ENCODE measurements around the gene LIMD2. TPM values are rescaled to one million over a fixed set of nuclear protein-coding genes. Genes with fewer than 3 reads are reported as not detected.

The LIMD2 gene
- total RNA-seq, 1 experiment from 2014 or later: 15.3 TPM

DNA sequence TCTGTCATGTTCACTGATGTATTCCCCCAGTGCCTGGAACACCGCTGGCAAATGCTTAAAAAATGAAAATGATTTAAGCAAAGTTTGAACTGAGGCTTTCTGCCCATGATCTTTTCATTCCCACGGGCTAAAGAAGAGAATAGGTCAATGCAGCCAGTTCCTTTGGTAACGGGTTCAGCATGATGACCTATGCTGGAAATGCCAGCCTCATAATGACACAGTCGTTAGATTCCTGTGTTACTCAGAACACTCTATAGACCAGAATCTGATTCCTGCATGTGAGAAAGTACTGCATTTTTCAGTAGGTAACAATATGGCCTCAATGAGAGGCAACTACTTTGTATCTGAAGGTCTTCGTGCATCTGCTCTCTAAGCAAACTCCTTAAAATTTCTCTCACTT, 19.1 kb upstream of the LIMD2 start:
- BruUV-seq (replicated peaks): no TSS peak
- H3K36me3 ChIP-seq (ENCODE audit: control insufficient read depth, insufficient read depth, low read length): 0 out of 2 replicates have a peak, but pooled peaks cover 2% of the 10 kb centered on the region
- H3K27me3 ChIP-seq (ENCODE audit: control insufficient read depth, insufficient read depth, low read length): no peaks in the 10 kb centered on the region
- CTCF ChIA-PET: no interaction called here
- no peaks in the 10 kb centered on the region for H3K9me3 ChIP-seq (ENCODE audit: control insufficient read depth, insufficient read depth, low read depth, low read length)
- H3K4me3 ChIP-seq (ENCODE audit: low read depth in 2 of 2, low read length in 2 of 2): no peak overlapping the region
- in situ Hi-C loops (cut with HindIII; ENCODE audit: low pct_unique_long_range_greater_than_20kb, low sequenced_read_pairs): no loop called here
- POLR2A ChIA-PET: no interaction called here
- ATAC-seq: no peak
- DNase-seq (ENCODE audit: low read depth, low spot score): no peak
- TF ChIP-seq SIN3A (IDR thresholded peaks at IDR 0.05; ENCODE audit: borderline replicate concordance, insufficient read depth, low read depth, low read length): no peak
- TF ChIP-seq TCF7L2 (IDR thresholded peaks at IDR 0.05; ENCODE audit: low read depth, low read length): no peak
- TF ChIP-seq POLR2AphosphoS5 (IDR thresholded peaks at IDR 0.05; ENCODE audit: low read depth, low read length): no peak
- TF ChIP-seq REST (IDR thresholded peaks at IDR 0.05; ENCODE audit: insufficient read depth in 1 of 2, low read depth in 2 of 2, low read length in 1 of 2): no peak
- TF ChIP-seq CTCF (IDR thresholded peaks at IDR 0.05): no peak
- intact Hi-C loops (cut with micrococcal nuclease; ENCODE audit: unreplicated experiment): no loop called here
- H3K27ac ChIP-seq (ENCODE audit: low read length): no peak overlapping the region
- H3K4me1 ChIP-seq (ENCODE audit: control insufficient read depth, insufficient read depth, low read length): no peaks in the 10 kb centered on the region

GRCh38 chr17:63716426-63716825, 16.5 kb upstream of the LIMD2 start:
- Histone ChIP-seq H3K27ac (ENCODE audit: low read length) (no peak overlapping the region), H3K4me1 (ENCODE audit: control insufficient read depth, insufficient read depth, low read length) (no peaks in the 10 kb centered on the region), H3K36me3 (ENCODE audit: control insufficient read depth, insufficient read depth, low read length) (peaks cover 3% of the 10 kb centered on the region), H3K9me3 (ENCODE audit: control insufficient read depth, insufficient read depth, low read depth, low read length) (no peaks in the 10 kb centered on the region), H3K4me3 (ENCODE audit: low read depth in 2 of 2, low read length in 2 of 2) (no peak overlapping the region), H3K27me3 (ENCODE audit: control insufficient read depth, insufficient read depth, low read length) (no peaks in the 10 kb centered on the region)
- in situ Hi-C loops (cut with HindIII; ENCODE audit: low pct_unique_long_range_greater_than_20kb, low sequenced_read_pairs): no loop called here
- ChIA-PET CTCF (no interaction called here), POLR2A (no interaction called here)
- TF ChIP-seq SIN3A (IDR thresholded peaks at IDR 0.05; ENCODE audit: borderline replicate concordance, insufficient read depth, low read depth, low read length) (no peak), POLR2AphosphoS5 (IDR thresholded peaks at IDR 0.05; ENCODE audit: low read depth, low read length) (no peak), TCF7L2 (IDR thresholded peaks at IDR 0.05; ENCODE audit: low read depth, low read length) (no peak), REST (IDR thresholded peaks at IDR 0.05; ENCODE audit: insufficient read depth in 1 of 2, low read depth in 2 of 2, low read length in 1 of 2) (no peak), CTCF (IDR thresholded peaks at IDR 0.05) (no peak)
- intact Hi-C loops (cut with micrococcal nuclease; ENCODE audit: unreplicated experiment): no loop called here
- BruUV-seq (replicated peaks): TSS peak; percentile 41
- no peak for ATAC-seq
- no peak for DNase-seq (ENCODE audit: low read depth, low spot score)

Measured in Panc1 (cell line).